ENCODE measurements around the gene TSPYL4.

- TF ChIP-seq POLR2A (IDR thresholded peaks at IDR 0.05) (no peak), CTCF (IDR thresholded peaks at IDR 0.05) (no peak)
These were observed 9.5 kb upstream of the TSPYL4 start for GRCh38 chr6:116263353-116263752.

Data from lower leg skin (tissue), 3 donors.